HepG2 (cell line): ENCODE data around the gene GSG1. TPM values are rescaled to one million over a fixed set of nuclear protein-coding genes. Genes with fewer than 3 reads are reported as not detected.

Experiments
- ATAC-seq: fragments of 200-7000 bp; cut with Tn5 transposase; 3 replicates; pipeline ENCODE4 v1.9.1; 2020; ENCODE audit warnings: mild to moderate bottlenecking, moderate library complexity
- BruUV-seq: library from RNA; stranded (reverse); fragments of 400-500 nt; replicated peaks from 2 replicates; lab custom pipeline; 2021; lab: Mats Ljungman, UMichigan
- CTCF ChIA-PET: fragments of 300-600 bp; formaldehyde crosslinking; extraction: SDS; loops from one replicate; lab custom pipeline; 2021; ENCODE audit warnings: low total read pairs, inconsistent platforms, low intra/inter-chr PET ratio; lab: Yijun Ruan, JAX
- POLR2A ChIA-PET: fragments of 350-600 bp; sonication (Branson Sonifier 250); formaldehyde crosslinking; loops from one replicate; lab custom pipeline; 2020; ENCODE audit warnings: antibody characterized with exemption, inconsistent platforms; lab: Yijun Ruan, JAX
- DNase-seq: peaks from one replicate; pipeline ENCODE4 v3.0.0-alpha.2; 2015; ENCODE audit warnings: low spot score
- FAIRE-seq: peaks from 3 replicates; lab custom pipeline; 2011; peaks lifted over from hg19 to GRCh38; lab: Jason Lieb, UNC
- H2AFZ ChIP-seq: one replicate; pipeline ENCODE4 v1.6.1; 2011; ENCODE audit warnings: low read length, inconsistent platforms
- H3K27ac ChIP-seq: fragments of 300-600 bp; 3 replicates; pipeline ENCODE4 v1.8.0; 2011; ENCODE audit warnings: mixed run types, mild to moderate bottlenecking, mixed read lengths, low read length, inconsistent platforms; ENCODE audit not compliant: insufficient read depth; ENCODE audit errors: extremely low read length
- H3K27me3 ChIP-seq, 2 experiments: fragments of 200-600 bp in 1 of 2; 2 replicates in 1 of 2; 3 replicates in 1 of 2; pipeline versions ENCODE4 v1.6.0 to v1.8.0; 2011; ENCODE audit warnings: low read length in 2 of 2, mild to moderate bottlenecking in 2 of 2, moderate library complexity in 2 of 2, inconsistent platforms in 1 of 2; ENCODE audit not compliant: insufficient read depth in 2 of 2, control insufficient read depth in 1 of 2
- H3K36me3 ChIP-seq, 2 experiments: fragments of 200-600 bp in 1 of 2; replicated peaks in 1 of 2; 2 replicates in 1 of 2; 3 replicates in 1 of 2; pipeline versions ENCODE4 v1.5.1 to v1.8.0; 2011; ENCODE audit warnings: low read length in 2 of 2, inconsistent platforms in 1 of 2; ENCODE audit not compliant: insufficient read depth in 2 of 2, control insufficient read depth in 1 of 2
- H3K4me1 ChIP-seq: 2 replicates; pipeline ENCODE4 v1.5.1; 2012; ENCODE audit warnings: low read length, inconsistent platforms; ENCODE audit not compliant: insufficient read depth
- H3K4me2 ChIP-seq: 2 replicates; pipeline ENCODE4 v1.6.0; 2011; ENCODE audit warnings: low read depth, low read length, inconsistent platforms
- H3K4me3 ChIP-seq, 3 experiments: fragments of 200-600 bp in 1 of 3; sonication (generic), shearing (Covaris generic) in 1 of 3; replicated peaks in 1 of 3; 2 replicates each; pipeline ENCODE4 v1.5.1; 2011 to 2016; ENCODE audit warnings: low read length in 3 of 3, inconsistent platforms in 2 of 3, low read depth in 2 of 3, mild to moderate bottlenecking in 2 of 3, control low read depth in 1 of 3, mixed read lengths in 1 of 3; ENCODE audit not compliant: insufficient read depth in 1 of 3
- H3K79me2 ChIP-seq: one replicate; pipeline ENCODE4 v1.6.1; 2011; ENCODE audit warnings: low read length, inconsistent platforms; ENCODE audit not compliant: insufficient read depth
- H3K9ac ChIP-seq: 2 replicates; pipeline ENCODE4 v1.6.0; 2011; ENCODE audit warnings: mild to moderate bottlenecking, low read depth, low read length, inconsistent platforms; ENCODE audit not compliant: insufficient read depth
- H3K9me3 ChIP-seq: 2 replicates; pipeline ENCODE4 v1.5.1; 2012; ENCODE audit warnings: mild to moderate bottlenecking, low read length
- H4K20me1 ChIP-seq: 2 replicates; pipeline ENCODE4 v1.6.0; 2011; ENCODE audit warnings: inconsistent platforms, mild to moderate bottlenecking, low read length, moderate library complexity; ENCODE audit not compliant: insufficient read depth
- ARNT2 ChIP-seq: sonication (generic); formaldehyde crosslinking; IDR thresholded peaks from 2 replicates; pipeline ENCODE4 v1.8.0; 2022; ENCODE audit warnings: mild to moderate bottlenecking, low read depth, missing genetic modification reagents, moderate library complexity
- ATF2 ChIP-seq: sonication (generic); formaldehyde crosslinking; IDR thresholded peaks from 2 replicates; pipeline ENCODE4 v1.4.0; 2020; ENCODE audit warnings: missing genetic modification reagents
- GPN1 ChIP-seq: sonication (generic); formaldehyde crosslinking; IDR thresholded peaks from 2 replicates; pipeline ENCODE4 v1.5.1; 2020; ENCODE audit warnings: missing genetic modification reagents, borderline replicate concordance
- GTF2F1 ChIP-seq: fragments of 150-350 bp; IDR thresholded peaks from 2 replicates; pipeline ENCODE4 v1.6.1; 2014; ENCODE audit warnings: low read length
- IRX3 ChIP-seq: sonication (generic); formaldehyde crosslinking; IDR thresholded peaks from 2 replicates; pipeline ENCODE4 v1.8.1; 2023; ENCODE audit warnings: mild to moderate bottlenecking, low read depth, missing genetic modification reagents, borderline replicate concordance
- KDM3A ChIP-seq: IDR thresholded peaks from 2 replicates; pipeline ENCODE4 v1.6.1; 2018; ENCODE audit warnings: low read depth, missing compliant biosample characterization
- RFXAP ChIP-seq: sonication (generic); formaldehyde crosslinking; IDR thresholded peaks from 2 replicates; pipeline ENCODE4 v1.4.0; 2020; ENCODE audit warnings: missing genetic modification reagents, borderline replicate concordance
- SRY ChIP-seq: sonication (generic); formaldehyde crosslinking; IDR thresholded peaks from 2 replicates; pipeline ENCODE4 v1.8.0; 2022; ENCODE audit warnings: mild to moderate bottlenecking, missing genetic modification reagents
- TEAD3 ChIP-seq: optimal IDR thresholded peaks from 2 replicates; pipeline ENCODE3; 2016; ENCODE audit warnings: borderline replicate concordance
- YEATS4 ChIP-seq: sonication (generic); formaldehyde crosslinking; IDR thresholded peaks from 2 replicates; pipeline ENCODE4 v1.4.0; 2020; ENCODE audit warnings: missing genetic modification reagents, borderline replicate concordance
- ZBTB26 ChIP-seq: IDR thresholded peaks from 2 replicates; pipeline ENCODE4 v1.6.1; 2016; ENCODE audit warnings: missing compliant biosample characterization, missing genetic modification reagents, borderline replicate concordance
- ZBTB37 ChIP-seq: sonication (generic); formaldehyde crosslinking; IDR thresholded peaks from 2 replicates; pipeline ENCODE4 v1.4.0; 2020; ENCODE audit warnings: mild to moderate bottlenecking, missing genetic modification reagents
- ZNF230 ChIP-seq: sonication (generic); formaldehyde crosslinking; IDR thresholded peaks from 2 replicates; pipeline ENCODE4 v1.4.0; 2020; ENCODE audit warnings: mild to moderate bottlenecking, missing genetic modification reagents
- ZNF235 ChIP-seq: sonication (generic); formaldehyde crosslinking; IDR thresholded peaks from 2 replicates; pipeline ENCODE4 v1.8.1; 2023; ENCODE audit warnings: mild to moderate bottlenecking, missing genetic modification reagents, borderline replicate concordance
- ZNF580 ChIP-seq: IDR thresholded peaks from 2 replicates; pipeline ENCODE4 v1.6.1; 2016; ENCODE audit warnings: low read depth, borderline replicate concordance
- ZNF7 ChIP-seq: IDR thresholded peaks from 2 replicates; pipeline ENCODE4 v1.6.1; 2016; ENCODE audit warnings: missing biosample characterization, missing genetic modification reagents
- WGBS: methylation state at CpG from one replicate; pipeline ENCODE4 v1.1.6; 2017; ENCODE audit warnings: low lambda C conversion rate; 5-methylcytosine and 5-hydroxymethylcytosine counted together
- in situ Hi-C: cut with HindIII; loops from 2 replicates; pipeline ENCODE4 v1.10.0; 2017; ENCODE audit warnings: low pct_unique_long_range_greater_than_20kb; ENCODE audit not compliant: extremely low pct_ligation_motif_present
- intact Hi-C: fragments of 100-400 bp; cut with micrococcal nuclease; formaldehyde crosslinking; loops from one replicate; pipeline ENCODE4 v1.10.0; 2022; ENCODE audit not compliant: unreplicated experiment
- polyA plus RNA-seq, 8 experiments: library from polyadenylated mRNA; depleted of rRNA in 3 of 8; stranded (reverse) in 7 of 8; unstranded in 1 of 8; fragments of >200 nt; fragmentation: Illumina TruSeq in 4 of 8; extraction: Trizol in 4 of 8; gene quantifications; 2 replicates each; pipeline versions ENCODE4 v1.2.1 to v1.2.3, GENCODE V29; 2011 to 2016; ENCODE audit warnings: low read depth in 4 of 8, missing spikeins in 1 of 8, mixed read lengths in 1 of 8; ENCODE audit not compliant: insufficient read depth in 1 of 8
- total RNA-seq, 5 experiments: library from RNA; depleted of rRNA; stranded (reverse); fragments of >200 nt; fragmentation: Illumina TruSeq; extraction: Trizol; gene quantifications; 2 replicates each; pipeline ENCODE4 v1.2.3, GENCODE V29; 2016; ENCODE audit warnings: low read depth in 1 of 5

GSG1 gene
- total and polyA plus RNA-seq, 2 of the 13 experiments (the other 11 are each of a cell fraction or from before 2014, with no cell fraction given): not detected

GRCh38 chr12:13120413-13120812 lies 16.9 kb upstream of the GSG1 start (continued):
- no peak for TF ChIP-seq ZBTB26
- TF ChIP-seq GTF2F1: no peak
- no peak for TF ChIP-seq YEATS4
- no peak for TF ChIP-seq ATF2 (CRISPR knock-in tag)

- BruUV-seq: no TSS peak
- ATAC-seq (no peak), FAIRE-seq (no peak), DNase-seq (no peak)
- TF ChIP-seq RFXAP (CRISPR knock-in tag) (no peak), ZBTB37 (CRISPR knock-in tag) (no peak), SRY (no peak), KDM3A (no peak), ZNF7 (no peak), ZNF580 (CRISPR knock-in tag) (no peak), TEAD3 (no peak), ARNT2 (CRISPR knock-in tag) (no peak), GPN1 (CRISPR knock-in tag) (no peak), ZNF235 (CRISPR knock-in tag) (no peak), IRX3 (CRISPR knock-in tag) (no peak), ZNF230 (CRISPR knock-in tag) (no peak)
- no peak overlapping the region for H3K4me3 ChIP-seq
- CTCF ChIA-PET: no interaction called here
- H3K36me3 ChIP-seq: no peaks in the 10 kb centered on the region
- no peaks in the 10 kb centered on the region for H3K9me3 ChIP-seq
- POLR2A ChIA-PET: no interaction called here
- no peak overlapping the region for H2AFZ ChIP-seq
- H3K9ac ChIP-seq: no peak overlapping the region
- intact Hi-C loops (no loop called here), in situ Hi-C loops (no loop called here)
- H3K27me3 ChIP-seq: peaks cover 1 to 35% of the 10 kb centered on the region in 2 experiments; a peak in 4 of 5 replicates
- no peak overlapping the region for H3K27ac ChIP-seq
- H3K4me2 ChIP-seq: no peak overlapping the region
- no peaks in the 10 kb centered on the region for H3K79me2 ChIP-seq
- H3K4me1 ChIP-seq: no peaks in the 10 kb centered on the region
- no peaks in the 10 kb centered on the region for H4K20me1 ChIP-seq
- WGBS: 17% methylated on average over 2 of the region's 2 CpGs
These were observed 16.4 kb upstream of the GSG1 start for GRCh38 chr12:13119826-13120225.
